ENCODE data around the gene FOXQ1.

The FOXQ1 gene

DNA sequence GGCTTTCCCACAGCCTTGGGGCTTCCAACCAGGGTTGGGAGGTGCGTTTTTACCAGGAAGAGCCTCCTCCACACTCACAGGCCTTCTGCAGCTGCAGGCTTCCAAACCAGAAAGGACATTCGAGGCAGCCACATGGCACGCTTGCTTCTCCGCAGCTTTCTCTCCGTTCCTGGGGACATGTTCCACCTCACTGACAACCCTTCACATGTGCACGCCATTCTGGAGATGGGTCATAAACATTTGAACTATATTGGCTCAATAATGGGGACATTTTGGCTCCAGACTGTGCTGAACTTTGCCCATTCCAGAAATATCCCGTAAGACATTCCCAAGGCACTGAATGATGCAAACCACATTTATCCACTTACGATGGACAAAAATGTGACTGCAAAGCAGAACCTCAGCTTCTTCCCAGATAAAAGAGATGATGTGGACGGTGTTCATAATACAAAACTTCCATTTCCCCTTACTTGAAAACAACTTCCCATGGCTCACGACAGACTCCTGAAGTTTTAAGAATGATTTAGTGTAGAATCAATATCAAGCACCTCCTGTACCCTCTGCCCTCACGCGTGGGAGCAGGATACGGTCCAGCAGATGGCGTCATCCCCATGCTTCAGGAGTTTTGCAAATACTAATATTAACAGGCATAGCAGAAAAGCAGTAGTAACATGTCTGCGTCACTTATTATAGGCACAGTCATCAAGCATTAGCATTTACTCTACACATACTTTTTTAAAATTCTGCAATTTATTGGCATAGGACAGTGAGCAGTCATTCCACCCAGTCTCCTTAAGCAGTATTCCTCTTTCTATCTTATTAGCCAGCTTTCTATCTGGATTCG lies 52.1 kb downstream of the FOXQ1 start:
- Histone ChIP-seq H3K9me3 (ENCODE audit: insufficient read depth, low read depth, low read length) (no peaks in the 10 kb centered on the region), H3K27ac (ENCODE audit: low read depth, low read length) (no peak overlapping the region), H3K27me3 (ENCODE audit: insufficient read depth, low read length) (peaks cover 11% of the 10 kb centered on the region; the same call in 1 of the 2 replicates), H3K36me3 (ENCODE audit: insufficient read depth, low read length) (no peaks in the 10 kb centered on the region), H3K4me3 (ENCODE audit: low read length) (no peak overlapping the region), H3K4me1 (ENCODE audit: insufficient read depth, low read length) (peaks cover 12% of the 10 kb centered on the region), H3K9ac (ENCODE audit: low read depth, low read length) (no peak overlapping the region)
- WGBS, result 84% methylated on average over 14 of the region's 16 CpGs
